ES-I3 (cell line): ENCODE results near the gene KCTD2.
A peak's percentile ranks its signal among the peaks of the same experiment; 100 is the strongest.
"Not testable (repeated sequence)": the region's sequence is repeated elsewhere in the genome, so short reads cannot be mapped to it uniquely, and the experiment has no call there.

Experiments
- H3K36me3 ChIP-seq: 2 replicates; pipeline ENCODE4 v1.6.1; 2013; ENCODE audit warnings: mild to moderate bottlenecking, low read length, control low read depth, moderate library complexity; ENCODE audit not compliant: insufficient read depth
- H3K4me1 ChIP-seq: 2 replicates; pipeline ENCODE4 v1.6.1; 2013; ENCODE audit warnings: mild to moderate bottlenecking, control low read depth, low read length; ENCODE audit not compliant: insufficient read depth
- H3K9ac ChIP-seq: 2 replicates; pipeline ENCODE4 v1.6.1; 2013; ENCODE audit warnings: low read depth, mild to moderate bottlenecking, low read length, moderate library complexity
- H3K9me3 ChIP-seq: 2 replicates; pipeline ENCODE4 v1.6.1; 2013; ENCODE audit warnings: mild to moderate bottlenecking, low read length, moderate library complexity; ENCODE audit not compliant: control insufficient read depth, insufficient read depth

The KCTD2 gene

DNA sequence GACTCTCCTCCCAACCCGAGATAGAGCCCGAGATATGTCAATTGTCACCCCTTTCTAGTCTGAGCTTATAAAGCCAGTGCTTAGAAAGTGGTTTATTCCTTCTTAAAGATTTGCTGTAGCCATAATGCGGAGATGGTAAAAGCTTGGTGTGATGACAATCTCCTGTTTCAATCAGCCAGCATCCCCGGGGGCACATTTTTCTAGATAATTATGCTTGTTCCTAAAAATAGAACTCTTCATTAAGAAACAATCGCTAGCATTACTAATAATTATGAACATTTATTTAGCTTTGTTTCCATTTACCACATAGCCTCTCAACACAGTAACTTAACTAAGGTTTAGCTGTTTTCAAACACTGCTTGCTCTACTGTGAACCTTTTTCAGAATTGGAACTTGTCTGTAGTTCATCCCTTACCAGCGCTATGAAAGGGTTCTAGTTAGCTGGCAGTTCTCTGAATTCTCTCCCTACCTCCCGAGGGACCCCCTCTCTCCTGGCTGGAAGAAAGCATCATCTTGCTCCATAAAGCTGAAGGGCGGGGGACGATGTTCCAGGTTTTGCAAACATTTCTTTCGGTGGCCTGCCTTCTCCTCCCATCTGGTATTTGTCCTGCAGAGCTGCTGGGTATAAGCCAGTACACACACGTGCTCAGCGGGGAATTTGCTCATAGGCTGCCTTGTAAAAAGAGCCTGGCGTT lies 35.5 kb upstream of the KCTD2 start:
- peak overlapping the region; percentile 93 for H3K9ac ChIP-seq

DNA sequence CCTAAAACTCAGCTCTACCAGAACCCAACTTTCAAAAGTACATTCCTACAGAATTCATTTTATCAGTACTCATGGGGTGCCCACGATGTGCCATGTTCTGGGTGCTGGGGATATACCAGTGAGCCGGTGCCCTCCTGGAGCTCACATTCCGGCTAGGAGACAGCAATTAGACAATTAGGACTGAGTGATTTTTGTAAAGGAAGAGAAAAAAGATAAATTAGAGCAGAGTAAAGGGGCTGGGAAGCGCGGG lies 35.0 kb upstream of the KCTD2 start:
- Histone ChIP-seq H3K36me3 (no peaks in the 10 kb centered on the region), H3K9ac (peak overlapping the region; percentile 93), H3K9me3 (no peaks in the 10 kb centered on the region), H3K4me1 (peaks cover 16% of the 10 kb centered on the region)

More for the DNA sequence above, 35.5 kb upstream of the KCTD2 start:
- no peaks in the 10 kb centered on the region for H3K9me3 ChIP-seq
- no peaks in the 10 kb centered on the region for H3K36me3 ChIP-seq
- peaks cover 16% of the 10 kb centered on the region for H3K4me1 ChIP-seq

DNA sequence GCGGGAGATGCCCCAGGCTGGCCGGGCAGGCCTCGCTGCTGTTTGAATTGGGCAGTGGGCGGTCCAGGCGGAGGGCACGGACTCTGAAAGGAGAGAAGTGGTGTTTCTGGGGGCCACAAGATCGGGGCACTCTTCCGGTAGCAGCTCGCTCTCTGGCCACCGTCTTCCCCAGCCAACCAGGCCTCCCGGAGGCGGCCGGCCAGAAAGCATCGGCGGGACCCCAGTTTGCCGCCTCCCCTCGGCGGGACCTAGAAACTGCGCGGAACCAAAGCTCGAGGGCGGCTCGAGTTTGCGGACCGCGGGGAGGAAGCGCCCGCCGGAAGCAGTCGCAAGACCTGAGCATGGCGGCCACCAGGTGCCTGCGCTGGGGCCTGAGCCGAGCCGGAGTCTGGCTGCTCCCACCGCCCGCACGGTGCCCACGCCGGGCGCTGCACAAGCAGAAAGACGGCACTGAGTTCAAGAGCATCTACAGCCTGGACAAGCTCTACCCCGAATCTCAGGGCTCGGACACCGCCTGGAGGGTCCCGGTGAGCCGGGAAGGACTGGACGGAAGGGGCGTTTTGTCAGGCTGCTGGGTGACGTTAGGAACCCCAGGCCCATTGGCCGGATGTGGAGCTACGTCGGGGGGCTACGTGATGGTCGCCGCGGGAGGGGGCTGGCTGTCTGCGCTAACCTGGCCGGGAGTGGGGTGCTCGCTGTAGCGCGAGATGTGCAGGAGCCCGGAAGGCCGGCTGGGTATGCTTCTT lies 34.5 kb upstream of the KCTD2 start, which contains the start of gene MRPL58:
Gene MRPL58, plus strand, starts transcription at position 325 of the 746 bp plus-strand sequence. Its CDS starts 17 bp downstream, at position 342.
- Histone ChIP-seq H3K9ac (peak within 1 kb of the TSS; percentile 93), H3K9me3 (no peaks in the 10 kb centered on the region), H3K36me3 (no peaks in the 10 kb centered on the region), H3K4me1 (peaks cover 16% of the 10 kb centered on the region)

DNA sequence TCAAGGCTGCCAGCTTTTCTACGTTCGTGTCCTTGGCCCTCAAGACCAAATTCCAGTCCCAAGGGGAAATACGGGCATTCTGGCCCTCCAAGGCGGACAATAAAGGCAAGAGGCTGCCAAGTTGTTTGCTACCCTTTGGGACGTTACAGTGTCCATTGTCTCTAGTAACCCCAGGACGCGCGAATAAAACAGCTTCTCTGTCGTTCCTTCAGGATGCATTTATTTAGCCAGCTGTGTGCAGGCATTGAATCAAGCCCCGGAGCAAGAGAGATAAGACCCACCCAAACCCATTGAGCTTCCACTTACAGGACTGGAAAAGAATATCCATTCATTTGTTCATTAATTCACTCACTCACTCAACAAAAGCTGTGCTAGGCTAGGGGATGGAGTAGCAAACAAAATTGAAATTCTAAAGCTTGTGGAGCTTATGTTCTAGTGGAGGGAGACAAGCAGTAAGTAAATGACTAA lies 33.9 kb upstream of the KCTD2 start:
- Histone ChIP-seq H3K36me3 (no peaks in the 10 kb centered on the region), H3K9me3 (no peaks in the 10 kb centered on the region), H3K4me1 (peaks cover 16% of the 10 kb centered on the region), H3K9ac (peak overlapping the region; percentile 93)

DNA sequence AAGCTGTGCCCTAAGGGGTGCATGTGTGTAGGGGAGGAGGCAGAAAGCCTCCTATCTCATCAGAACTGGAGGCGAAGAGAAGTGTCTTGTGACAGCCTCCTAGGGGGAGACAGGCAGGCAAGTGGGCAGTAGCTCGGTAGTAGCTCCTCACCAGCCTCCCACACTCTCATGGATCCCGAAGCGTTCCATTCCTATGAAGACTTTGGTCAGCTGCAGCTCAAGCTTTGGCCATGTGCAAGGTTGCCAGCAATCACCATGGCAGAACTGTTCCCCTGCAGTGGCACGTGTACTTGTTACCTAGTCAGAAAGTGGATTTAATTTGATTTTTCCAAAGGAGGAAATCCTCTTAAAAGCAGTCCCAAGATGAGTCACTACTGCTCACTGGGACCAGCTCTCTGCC lies 27.9 kb upstream of the KCTD2 start:
- peaks cover 13% of the 10 kb centered on the region; the same call in 1 of the 2 replicates for H3K36me3 ChIP-seq
- no peak overlapping the region for H3K9ac ChIP-seq
- H3K9me3 ChIP-seq = no peaks in the 10 kb centered on the region
- H3K4me1 ChIP-seq = no peaks in the 10 kb centered on the region

DNA sequence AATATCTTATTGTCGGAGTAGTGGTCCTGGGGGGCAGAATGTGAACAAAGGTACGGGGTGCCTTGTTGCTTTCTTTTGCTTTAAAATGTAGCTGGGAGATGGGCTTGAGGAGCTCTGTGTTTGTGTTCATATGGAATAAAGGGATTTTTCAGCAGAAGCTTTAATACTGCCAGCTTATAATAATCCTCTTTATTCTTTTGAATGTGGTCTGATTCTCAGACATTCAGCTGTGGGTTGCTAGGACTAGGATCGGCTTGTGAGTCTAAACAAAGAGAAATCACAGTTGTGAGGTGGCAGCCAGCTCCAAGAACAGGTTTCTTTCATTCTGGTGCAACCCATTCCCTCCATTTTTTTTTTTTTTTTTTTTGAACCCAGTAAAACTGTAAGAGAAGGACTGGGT lies 27.3 kb upstream of the KCTD2 start:
- peaks cover 13% of the 10 kb centered on the region; the same call in 1 of the 2 replicates for H3K36me3 ChIP-seq
- H3K9me3 ChIP-seq = no peaks in the 10 kb centered on the region
- H3K4me1 ChIP-seq = no peaks in the 10 kb centered on the region
- no peak overlapping the region for H3K9ac ChIP-seq

DNA sequence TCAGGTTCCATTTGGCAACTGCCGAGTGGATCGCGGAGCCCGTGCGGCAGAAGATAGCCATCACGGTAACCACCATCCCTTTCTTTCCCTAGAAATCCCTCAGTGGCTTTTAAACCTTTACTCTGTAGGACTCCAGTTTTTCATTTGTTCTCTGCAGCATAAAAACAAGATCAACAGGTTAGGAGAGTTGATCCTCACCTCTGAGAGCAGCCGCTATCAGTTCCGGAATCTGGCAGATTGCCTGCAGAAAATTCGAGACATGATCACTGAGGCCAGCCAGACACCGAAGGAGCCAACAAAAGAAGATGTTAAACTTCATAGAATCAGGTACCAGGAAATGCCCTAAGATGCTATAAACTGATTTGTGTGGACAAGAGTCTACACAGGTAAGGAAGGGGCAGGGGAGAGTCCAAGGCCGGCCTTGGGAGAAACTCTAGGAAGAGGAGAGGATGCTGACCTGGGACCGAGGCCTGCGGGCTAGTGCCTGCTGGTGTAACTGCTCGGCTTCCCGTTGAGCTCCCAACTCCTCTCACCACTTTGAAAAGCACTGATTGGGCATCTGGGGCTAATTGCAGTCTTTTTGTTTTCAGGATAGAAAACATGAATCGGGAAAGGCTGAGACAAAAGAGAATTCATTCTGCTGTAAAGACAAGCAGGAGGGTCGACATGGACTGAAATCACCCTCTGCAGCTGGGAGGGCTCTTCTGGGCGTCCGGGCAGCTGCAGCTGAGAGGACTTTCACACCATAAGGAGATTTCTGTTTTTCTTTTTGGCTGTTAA lies 26.5 kb upstream of the KCTD2 start:
- Histone ChIP-seq H3K4me1 (no peaks in the 10 kb centered on the region), H3K36me3 (peaks cover 16% of the 10 kb centered on the region; the same call in 1 of the 2 replicates), H3K9ac (no peak overlapping the region), H3K9me3 (0 out of 2 replicates have a peak, but pooled peaks cover 3% of the 10 kb centered on the region)

DNA sequence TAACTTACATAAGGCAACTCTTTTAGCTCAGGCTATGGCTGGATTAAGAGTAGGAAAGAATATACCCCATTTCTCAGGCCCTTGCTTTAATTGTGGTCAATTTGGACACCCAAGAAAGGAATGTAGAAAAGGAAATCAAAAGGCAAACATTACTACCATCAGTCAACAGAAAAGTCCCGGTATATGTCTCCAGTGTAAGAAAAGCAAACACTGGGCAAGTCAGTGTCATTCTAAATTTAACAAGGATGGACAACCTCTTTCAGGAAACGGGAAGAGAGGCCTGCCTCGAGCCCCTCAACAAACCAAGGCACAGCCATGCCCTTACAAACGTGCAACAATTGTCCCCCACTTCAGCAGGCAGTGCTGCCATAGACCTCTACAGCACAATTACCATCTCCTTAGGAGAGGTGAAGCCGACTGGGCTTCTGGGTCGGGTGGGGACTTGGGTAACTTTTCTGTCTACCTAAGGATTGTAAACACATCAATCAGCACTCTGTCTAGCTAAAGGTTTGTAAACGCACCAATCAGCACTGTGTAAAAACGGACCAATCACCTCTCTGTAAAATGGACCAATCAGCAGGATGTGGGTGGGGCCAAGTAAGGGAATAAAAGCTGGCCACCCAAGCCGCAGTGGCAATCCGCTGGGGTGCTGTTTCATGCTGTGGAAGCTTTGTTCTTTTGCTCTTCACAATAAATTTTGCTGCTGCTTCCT lies 22.2 kb upstream of the KCTD2 start:
- Histone ChIP-seq H3K9ac (no peak overlapping the region), H3K9me3 (peaks cover 10% of the 10 kb centered on the region; the same call in 1 of the 2 replicates), H3K36me3 (peaks cover 16% of the 10 kb centered on the region; the same call in 1 of the 2 replicates), H3K4me1 (no peaks in the 10 kb centered on the region)

DNA sequence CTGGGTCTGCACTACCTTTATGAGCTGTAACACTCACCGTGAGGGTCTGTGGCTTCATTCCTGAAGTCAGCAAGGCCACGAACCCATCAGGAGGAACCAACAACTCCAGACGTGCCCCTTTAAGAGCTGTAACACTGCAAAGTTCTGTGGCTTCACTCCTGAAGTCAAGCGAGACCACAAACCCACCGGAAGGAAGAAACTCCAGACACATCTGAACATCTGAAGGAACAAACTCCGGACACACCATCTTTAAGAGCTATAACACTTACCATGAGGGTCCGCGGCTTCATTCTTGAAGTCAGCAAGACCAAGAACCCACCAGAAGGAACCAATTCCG lies 21.7 kb upstream of the KCTD2 start:
- Histone ChIP-seq H3K9me3 (peaks cover 15% of the 10 kb centered on the region), H3K36me3 (peaks cover 16% of the 10 kb centered on the region; the same call in 1 of the 2 replicates)
- not testable (repeated sequence) for H3K9ac ChIP-seq, H3K4me1 ChIP-seq

DNA sequence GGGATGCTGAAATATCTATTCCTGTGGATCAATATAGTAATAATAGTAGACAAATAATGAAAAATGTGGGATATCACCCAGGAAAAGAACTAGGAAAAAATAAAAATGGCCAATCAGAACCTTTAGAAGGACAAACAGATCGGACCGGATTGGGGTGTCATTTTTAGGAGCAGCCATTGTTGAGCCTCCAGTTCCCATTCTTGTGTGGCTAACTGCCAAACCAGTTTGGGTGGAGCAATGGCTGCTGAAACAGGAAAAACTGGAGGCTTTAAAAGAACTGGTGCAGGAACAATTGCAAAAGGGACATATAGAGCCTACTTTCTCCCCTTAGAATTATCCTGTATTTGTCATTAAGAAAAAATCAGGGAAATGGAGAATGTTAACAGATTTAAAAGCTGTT lies 20.4 kb upstream of the KCTD2 start:
- H3K9me3 ChIP-seq = peaks cover 18% of the 10 kb centered on the region
- not testable (repeated sequence) for H3K36me3 ChIP-seq, H3K9ac ChIP-seq, H3K4me1 ChIP-seq

DNA sequence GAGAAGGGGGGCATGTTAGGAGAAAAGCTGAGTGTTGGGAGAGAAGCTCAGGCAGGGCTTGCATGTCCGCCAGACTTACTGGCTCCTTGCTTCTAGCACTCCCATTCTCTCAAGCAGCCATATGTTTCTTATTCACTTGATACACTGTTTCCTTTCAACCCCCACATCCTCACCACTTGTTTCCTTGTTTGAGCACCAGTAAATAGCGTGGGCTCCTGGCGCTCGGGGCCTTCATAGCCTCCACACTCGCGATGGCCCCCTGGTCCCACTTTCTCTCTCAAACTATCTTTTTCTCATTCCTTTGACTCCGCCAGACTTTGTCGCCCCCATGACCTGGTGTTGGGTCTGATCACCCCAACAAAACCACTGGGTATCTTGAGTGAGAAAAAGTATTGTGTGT lies 16.9 kb upstream of the KCTD2 start:
- Histone ChIP-seq H3K9ac (no peak overlapping the region), H3K36me3 (no peaks in the 10 kb centered on the region), H3K9me3 (peaks cover 15% of the 10 kb centered on the region), H3K4me1 (no peaks in the 10 kb centered on the region)

DNA sequence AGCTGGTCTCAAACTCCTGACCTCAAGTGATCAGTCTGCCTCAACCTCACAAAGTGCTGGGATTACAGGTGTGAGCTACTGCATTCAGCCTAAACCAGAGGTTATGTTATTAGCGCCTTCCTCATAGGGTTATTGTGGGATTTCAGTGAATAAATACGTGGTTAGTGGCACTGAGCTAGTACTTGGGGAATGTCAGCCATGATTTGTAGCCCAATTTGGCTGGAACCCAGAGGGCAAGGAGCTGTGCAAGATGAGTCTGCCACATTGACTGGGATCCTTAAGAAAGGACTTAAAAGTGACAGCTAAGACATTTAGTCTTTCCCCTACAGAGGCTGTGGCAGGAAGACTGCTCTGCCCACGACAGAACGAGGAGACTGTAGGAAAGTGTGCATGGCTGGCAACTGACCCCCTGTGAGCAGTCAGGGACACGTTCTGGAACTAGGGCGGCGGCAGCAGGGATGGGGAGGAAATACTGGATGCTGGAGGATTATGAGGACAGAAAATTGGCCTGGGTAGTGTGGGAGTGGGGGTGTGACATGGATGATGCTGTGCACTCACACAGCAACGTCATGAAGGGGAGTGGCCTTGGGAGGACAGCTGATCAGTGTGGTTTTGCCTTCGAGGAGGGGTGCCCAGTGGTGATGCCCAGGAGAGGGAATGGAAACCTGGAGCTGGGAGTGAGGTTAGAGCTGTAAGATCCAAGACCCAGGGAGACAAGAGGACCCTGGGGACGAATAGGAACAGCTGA lies 14.9 kb upstream of the KCTD2 start:
- Histone ChIP-seq H3K4me1 (peaks cover 5% of the 10 kb centered on the region; the same call in 1 of the 2 replicates), H3K36me3 (no peaks in the 10 kb centered on the region), H3K9me3 (peaks cover 15% of the 10 kb centered on the region), H3K9ac (peak overlapping the region; percentile 93; the same call in 1 of the 2 replicates)

DNA sequence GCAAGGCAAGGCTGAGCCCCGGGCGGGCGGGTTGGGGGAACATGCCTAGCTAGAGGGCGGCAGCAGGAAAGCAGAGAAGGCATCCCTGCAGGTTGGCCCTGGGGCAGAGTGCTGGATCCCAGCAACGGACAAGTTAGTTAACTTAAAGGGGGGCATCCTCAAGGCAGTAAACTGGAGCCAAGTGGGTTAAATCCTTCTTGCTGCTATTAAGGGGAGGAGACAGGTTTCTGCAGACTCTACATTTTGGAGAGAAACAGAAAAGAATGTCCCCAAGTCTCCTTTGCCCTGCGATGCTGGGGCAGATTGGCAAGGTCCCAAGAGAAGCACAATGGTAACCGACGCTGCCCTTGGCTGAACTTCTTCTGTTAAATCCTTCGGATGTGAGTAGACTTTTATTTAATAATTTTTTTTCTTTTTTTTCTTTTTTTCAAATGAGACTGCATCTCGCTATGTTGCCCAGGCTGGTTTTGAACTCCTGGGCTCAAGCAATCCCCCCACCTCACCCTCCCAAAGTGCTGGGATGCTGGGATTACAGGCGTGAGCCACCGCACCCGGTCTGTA lies 14.2 kb upstream of the KCTD2 start:
- H3K36me3 ChIP-seq = no peaks in the 10 kb centered on the region
- peaks cover 12% of the 10 kb centered on the region for H3K9me3 ChIP-seq
- H3K9ac ChIP-seq = peak overlapping the region; percentile 93; the same call in 1 of the 2 replicates
- H3K4me1 ChIP-seq = peaks cover 5% of the 10 kb centered on the region; the same call in 1 of the 2 replicates
